K562 (cell line): ENCODE results near the gene UCK1. TPM values are rescaled to one million over a fixed set of nuclear protein-coding genes. Genes with fewer than 3 reads are reported as not detected.

ENCODE experiments used
- ATAC-seq: fragments of 200-7000 bp; cut with Tn5 transposase; 3 replicates; pipeline ENCODE4 v1.9.1; 2020; ENCODE audit warnings: moderate library complexity
- BruUV-seq: library from RNA; stranded (reverse); fragments of 400-500 nt; replicated peaks from 2 replicates; lab custom pipeline; 2021; lab: Mats Ljungman, UMichigan
- CTCF ChIA-PET: fragments of 300-600 bp; formaldehyde crosslinking; extraction: SDS; loops from one replicate; lab custom pipeline; 2021; ENCODE audit warnings: low intra/inter-chr PET ratio; lab: Yijun Ruan, JAX
- POLR2A ChIA-PET: fragments of 300-600, 350-650 bp; sonication (Branson Sonifier 250); formaldehyde crosslinking; extraction: SDS; loops from one replicate; lab custom pipeline; 2021; ENCODE audit warnings: antibody characterized with exemption, inconsistent platforms; lab: Yijun Ruan, JAX
- DNase-seq, 4 experiments: peaks; one replicate each; pipeline versions ENCODE4 v3.0.0 to v3.0.0-alpha.2; 2011 to 2018; ENCODE audit warnings: low spot score in 3 of 4, mixed read lengths in 3 of 4; ENCODE audit errors: extremely low read depth in 1 of 4
- FAIRE-seq: peaks from 2 replicates; lab custom pipeline; 2011; peaks lifted over from hg19 to GRCh38; lab: Jason Lieb, UNC
- H2AFZ ChIP-seq: 2 replicates; pipeline ENCODE4 v1.6.0; 2011; ENCODE audit warnings: low read depth, low read length, control low read depth, inconsistent platforms
- H3K27ac ChIP-seq: fragments of 200-600 bp; 3 replicates; pipeline ENCODE4 v1.8.0; 2011; ENCODE audit warnings: low read depth, mild to moderate bottlenecking, control low read depth, inconsistent platforms, low read length, moderate library complexity, mixed read lengths; ENCODE audit errors: extremely low read depth
- H3K27me3 ChIP-seq, 2 experiments: fragments of 300-600 bp in 1 of 2; 2 replicates in 1 of 2; 3 replicates in 1 of 2; pipeline versions ENCODE4 v1.6.0 to v1.8.0; 2011; ENCODE audit warnings: inconsistent platforms in 2 of 2, low read length in 2 of 2, mild to moderate bottlenecking in 1 of 2, mixed read lengths in 1 of 2, moderate library complexity in 1 of 2; ENCODE audit not compliant: control insufficient read depth in 2 of 2, insufficient read depth in 2 of 2
- H3K36me3 ChIP-seq: fragments of 300-600 bp; 3 replicates; pipeline ENCODE4 v1.8.0; 2011; ENCODE audit warnings: mild to moderate bottlenecking, low read length, inconsistent platforms; ENCODE audit not compliant: control insufficient read depth, insufficient read depth
- H3K4me1 ChIP-seq, 2 experiments: fragments of 200-600 bp in 1 of 2; replicated peaks in 1 of 2; 2 replicates in 1 of 2; 3 replicates in 1 of 2; pipeline versions ENCODE4 v1.5.1 to v1.8.0; 2011; ENCODE audit warnings: inconsistent platforms in 2 of 2, low read length in 2 of 2, mild to moderate bottlenecking in 1 of 2, mixed read lengths in 1 of 2, moderate library complexity in 1 of 2; ENCODE audit not compliant: control insufficient read depth in 2 of 2, insufficient read depth in 2 of 2
- H3K4me2 ChIP-seq: 2 replicates; pipeline ENCODE4 v1.6.1; 2011; ENCODE audit warnings: low read length, control low read depth, inconsistent platforms, mixed read lengths; ENCODE audit not compliant: insufficient read depth
- H3K4me3 ChIP-seq: fragments of 200-600 bp; sonication (generic), shearing (Covaris generic); 2 replicates; pipeline ENCODE4 v1.5.1; 2016; ENCODE audit warnings: control low read depth, inconsistent platforms
- H3K79me2 ChIP-seq: fragments of 200-600 bp; 3 replicates; pipeline ENCODE4 v1.8.0; 2011; ENCODE audit warnings: low read length, inconsistent platforms; ENCODE audit not compliant: control insufficient read depth, insufficient read depth
- H3K9ac ChIP-seq, 2 experiments: 2 replicates each; pipeline versions ENCODE4 v1.6.0 to v1.6.1; 2011; ENCODE audit warnings: low read depth in 2 of 2, low read length in 2 of 2, control low read depth in 1 of 2, inconsistent platforms in 1 of 2, mild to moderate bottlenecking in 1 of 2, mixed read lengths in 1 of 2; ENCODE audit not compliant: insufficient read depth in 1 of 2
- H3K9me1 ChIP-seq: one replicate; pipeline ENCODE4 v1.6.0; 2011; ENCODE audit warnings: inconsistent platforms, mild to moderate bottlenecking, low read length, moderate library complexity; ENCODE audit not compliant: control insufficient read depth, insufficient read depth
- H3K9me3 ChIP-seq: replicated peaks from 2 replicates; pipeline ENCODE4 v1.5.1; 2011; ENCODE audit warnings: low read depth, low read length, inconsistent platforms; ENCODE audit not compliant: control insufficient read depth, insufficient read depth
- H4K20me1 ChIP-seq: replicated peaks from 2 replicates; pipeline ENCODE4 v1.6.1; 2011; ENCODE audit warnings: low read length, inconsistent platforms, mixed read lengths; ENCODE audit not compliant: control insufficient read depth, insufficient read depth
- ELF1 ChIP-seq: fragments of 200-800 bp; sonication (Bioruptor generic); IDR thresholded peaks from 2 replicates; pipeline ENCODE4 v1.6.1; 2016; ENCODE audit warnings: missing genetic modification characterization, missing compliant biosample characterization
- PHF8 ChIP-seq: fragments of 200-600 bp; sonication (generic); IDR thresholded peaks from 2 replicates; pipeline ENCODE4 v1.6.1; 2012; ENCODE audit warnings: mixed run types, mild to moderate bottlenecking, inconsistent platforms, low read length, moderate library complexity, borderline replicate concordance
- RBM22 ChIP-seq: fragments of 200-400 bp; formaldehyde crosslinking; IDR thresholded peaks from 2 replicates; pipeline ENCODE4 v1.6.1; 2018; ENCODE audit warnings: low read length, low read depth; ENCODE audit not compliant: poor library complexity, severe bottlenecking
- WGBS: fragments of 100-300 bp; shearing (Covaris generic); methylation state at CpG from one replicate; pipeline ENCODE4 v1.1.6; 2016; ENCODE audit warnings: low coverage, mixed read lengths; ENCODE audit not compliant: insufficient coverage; ENCODE audit errors: missing lambda C conversion rate; 5-methylcytosine and 5-hydroxymethylcytosine counted together
- in situ Hi-C: fragments of 300-500 bp; cut with MboI; formaldehyde crosslinking; loops from 4 replicates; pipeline ENCODE4 v1.15.0; 2018; ENCODE audit warnings: inconsistent platforms, mixed read lengths
- intact Hi-C: fragments of 100-400 bp; cut with micrococcal nuclease; formaldehyde crosslinking; loops from 2 replicates; pipeline ENCODE4 v1.14.2; 2022
- polyA plus RNA-seq, 8 experiments: library from polyadenylated mRNA; depleted of rRNA in 4 of 8; stranded (reverse) in 5 of 8; unstranded in 3 of 8; fragments of >200 nt; fragmentation: Nextera tagmentation in 2 of 8; fragmentation: Illumina TruSeq in 1 of 8; extraction: Ambion mirVana in 2 of 8; extraction: Trizol in 1 of 8; gene quantifications; 2 replicates each; pipeline versions ENCODE4 v1.2.1 to v1.2.3, GENCODE V29; 2011 to 2014; ENCODE audit warnings: inconsistent platforms in 1 of 8, missing spikeins in 1 of 8
- total RNA-seq, 7 experiments: library from RNA; depleted of rRNA in 6 of 7; stranded (reverse); fragments of >200 nt in 6 of 7; fragmentation: Illumina TruSeq in 2 of 7; extraction: Trizol in 2 of 7; gene quantifications; 2 replicates each; pipeline versions ENCODE4 v1.2.1 to v1.2.3, GENCODE V29; 2011 to 2021; ENCODE audit warnings: low replicate concordance in 1 of 7

UCK1 gene
- total and polyA plus RNA-seq, 9 of the 15 experiments (the other 6 are each of a cell fraction or from before 2014, with no cell fraction given), result 0.27 to 27.5 (median 16.1) TPM

- Histone ChIP-seq H2AFZ (no peak overlapping the region), H3K79me2 (no peaks in the 10 kb centered on the region), H3K9ac (no peak overlapping the region), H3K9me1 (peaks cover 4% of the 10 kb centered on the region), H3K36me3 (peaks cover 99% of the 10 kb centered on the region)
- in situ Hi-C loops, result no loop called here
- intact Hi-C loops, result no loop called here
- CTCF ChIA-PET, result no interaction called here
- no peak for DNase-seq
- POLR2A ChIA-PET, result interaction anchor here (1.2 to 3.0 kb wide), 2 partner anchors 9 to 12 kb away, joined by 3 to 12 read pairs; no protein-coding TSS in a partner anchor
- peak; percentile 25 for TF ChIP-seq RBM22
- TF ChIP-seq PHF8, result no peak
- TF ChIP-seq, all 486 proteins: peak for 1
- WGBS, result 96% methylated on average over 18 of the region's 20 CpGs
- Histone ChIP-seq H3K27me3 (no peaks in the 10 kb centered on the region), H4K20me1 (peaks cover 14% of the 10 kb centered on the region), H3K27ac (no peak overlapping the region), H3K4me3 (no peak overlapping the region), H3K4me2 (no peak overlapping the region), H3K4me1 (no peaks in the 10 kb centered on the region), H3K9me3 (no peaks in the 10 kb centered on the region)
- FAIRE-seq, result no peak
- no peak for ATAC-seq
- BruUV-seq, result no TSS peak
These were observed 39.9 kb downstream of the UCK1 start for GRCh38 chr9:131491001-131491710.

- H2AFZ ChIP-seq, result no peak overlapping the region
- TSS peak; percentile 27 for BruUV-seq
- no peak for TF ChIP-seq ELF1 (tag)
- no peaks in the 10 kb centered on the region for H3K4me1 ChIP-seq
- no peaks in the 10 kb centered on the region for H3K9me3 ChIP-seq
- no peak overlapping the region for H3K27ac ChIP-seq
- DNase-seq, result no peak
- no peaks in the 10 kb centered on the region for H3K27me3 ChIP-seq
- no peak for ATAC-seq
- H3K79me2 ChIP-seq, result no peaks in the 10 kb centered on the region
- H4K20me1 ChIP-seq, result peaks cover 17% of the 10 kb centered on the region
- H3K9ac ChIP-seq, result no peak overlapping the region
- in situ Hi-C loops, result no loop called here
- POLR2A ChIA-PET, result interaction anchor here (3.0 kb wide), 1 partner anchor 10 kb away, joined by 12 read pairs; no protein-coding TSS in a partner anchor
- no peak overlapping the region for H3K4me2 ChIP-seq
- H3K36me3 ChIP-seq, result peaks cover 99% of the 10 kb centered on the region
- no peak overlapping the region for H3K4me3 ChIP-seq
- intact Hi-C loops, result no loop called here
- 86% methylated on average over 7 of the region's 8 CpGs for WGBS
- no peak for FAIRE-seq
- CTCF ChIA-PET, result no interaction called here
- H3K9me1 ChIP-seq, result peaks cover 4% of the 10 kb centered on the region
These were observed 40.5 kb downstream of the UCK1 start for GRCh38 chr9:131490514-131490913.
